ENCODE data around the gene DNAJC16.

DNA sequence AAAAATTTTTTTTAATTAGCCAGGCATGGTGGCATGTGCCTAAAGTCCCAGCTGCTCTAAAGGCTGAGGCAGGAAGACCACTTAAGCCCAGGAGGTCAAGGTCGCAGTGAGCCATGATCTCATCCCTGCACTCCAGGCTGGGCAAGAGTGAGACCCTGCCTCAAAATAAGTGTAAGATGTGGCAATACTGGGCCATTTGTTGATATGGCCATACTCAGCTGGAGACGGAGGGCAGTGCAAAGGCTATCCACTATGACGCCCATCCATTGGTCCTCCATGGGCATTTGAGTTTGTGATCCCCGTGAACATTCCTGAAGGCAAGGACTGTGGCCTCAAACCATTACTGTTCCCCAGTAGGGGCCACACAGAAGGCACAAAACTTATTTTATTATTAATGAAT is 4.1 kb upstream of the DNAJC16 start:
- TF ChIP-seq CTCF (IDR thresholded peaks at IDR 0.05; ENCODE audit: insufficient read depth, low read length) (no peak), POLR2AphosphoS5 (IDR thresholded peaks at IDR 0.05; ENCODE audit: low read depth) (no peak)

Data from HL-60 (cell line).